NCI-H345 treated with DMSO at 0.1 percent for 48 hours (cell line): ENCODE measurements around the gene MBNL1.
"Not testable (repeated sequence)": the region's sequence is repeated elsewhere in the genome, so short reads cannot be mapped to it uniquely, and the experiment has no call there.

ENCODE experiments used
- DNase-seq: peaks from one replicate; lab custom pipeline; 2025; ENCODE audit not compliant: unreplicated experiment; lab: John Stamatoyannopoulos, UW

Gene MBNL1

GRCh38 chr3:152345233-152345632 is 76.5 kb downstream of the MBNL1 start:
- no peak for DNase-seq

DNA sequence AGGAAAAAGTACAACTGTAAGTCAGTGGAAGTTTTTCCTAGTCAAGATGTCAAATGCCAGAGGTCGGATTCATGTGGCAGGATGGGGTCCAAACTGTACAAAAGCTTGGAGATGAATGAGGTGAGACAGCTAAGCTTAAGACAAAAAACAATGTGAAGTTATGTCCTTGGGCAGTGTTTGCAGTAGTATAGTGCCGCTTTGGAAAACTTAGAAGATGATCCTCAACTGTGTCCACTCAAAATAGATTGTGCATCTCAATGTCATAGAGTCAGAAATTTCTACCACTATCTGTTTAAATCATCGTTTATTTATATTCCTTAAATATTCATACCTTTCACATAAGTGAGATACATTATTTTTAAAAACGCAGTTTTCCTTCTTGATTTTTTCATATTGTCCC is 77.3 kb downstream of the MBNL1 start:
- no peak for DNase-seq

- no peak for DNase-seq
Measured at GRCh38 chr3:152346740-152347139, 78.0 kb downstream of the MBNL1 start.

DNA sequence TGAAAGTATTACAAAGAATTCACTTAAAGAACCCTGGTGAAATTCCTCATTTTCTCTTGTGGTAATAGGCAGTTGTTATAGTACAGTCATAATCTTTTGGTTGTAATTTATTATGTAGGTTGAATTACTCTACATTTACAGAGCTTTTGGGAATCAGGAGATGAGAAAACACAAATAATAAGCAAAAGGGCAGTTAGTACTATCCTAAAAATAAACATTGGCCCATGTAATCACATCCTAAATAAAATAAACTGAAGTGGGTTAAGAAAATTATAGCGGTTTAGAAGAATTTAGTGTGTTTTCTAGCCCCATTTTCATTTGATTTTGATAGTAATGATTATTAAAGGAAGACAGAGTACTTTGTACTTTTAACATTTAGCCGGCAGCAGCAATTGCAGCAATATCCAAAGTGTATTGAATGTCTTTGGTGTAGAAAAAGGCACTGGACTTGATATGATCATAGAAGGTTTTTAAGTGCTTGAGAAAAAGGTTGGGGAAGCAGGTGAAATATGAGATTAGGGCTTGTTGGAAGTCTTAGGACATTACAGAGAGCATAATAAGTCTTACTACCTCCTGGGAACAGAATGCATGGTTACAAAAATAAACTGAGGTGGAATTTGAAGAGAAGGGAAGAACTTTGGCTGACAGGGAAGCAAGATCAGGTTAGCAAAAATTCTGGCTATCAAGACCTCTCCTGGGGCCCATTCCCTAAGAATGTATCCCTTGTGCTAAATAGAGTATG is 79.9 kb downstream of the MBNL1 start:
- no peak for DNase-seq

DNA sequence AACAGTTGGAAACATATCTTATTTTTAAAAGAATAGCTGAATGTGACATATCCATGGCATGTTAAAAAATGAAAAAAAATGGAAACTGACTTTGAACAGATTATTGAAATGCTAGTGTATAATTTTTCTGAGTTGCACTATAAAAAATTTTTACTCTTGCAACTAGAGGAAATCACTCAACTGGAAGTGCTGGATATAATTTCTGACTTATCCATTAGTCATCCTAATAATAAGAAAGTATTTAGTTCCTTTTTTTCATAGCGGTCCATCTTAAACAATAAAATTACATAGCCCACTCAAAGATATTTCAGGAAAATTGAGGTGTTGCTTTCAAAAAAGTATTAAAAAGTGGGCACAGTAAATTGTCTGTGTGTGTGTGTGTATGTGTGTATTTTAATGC is 80.7 kb downstream of the MBNL1 start:
- no peak for DNase-seq

GRCh38 chr3:152350139-152350538 is 81.4 kb downstream of the MBNL1 start:
- DNase-seq: no peak

- DNase-seq: no peak
Measured at GRCh38 chr3:152350776-152351175, 82.0 kb downstream of the MBNL1 start.

DNA sequence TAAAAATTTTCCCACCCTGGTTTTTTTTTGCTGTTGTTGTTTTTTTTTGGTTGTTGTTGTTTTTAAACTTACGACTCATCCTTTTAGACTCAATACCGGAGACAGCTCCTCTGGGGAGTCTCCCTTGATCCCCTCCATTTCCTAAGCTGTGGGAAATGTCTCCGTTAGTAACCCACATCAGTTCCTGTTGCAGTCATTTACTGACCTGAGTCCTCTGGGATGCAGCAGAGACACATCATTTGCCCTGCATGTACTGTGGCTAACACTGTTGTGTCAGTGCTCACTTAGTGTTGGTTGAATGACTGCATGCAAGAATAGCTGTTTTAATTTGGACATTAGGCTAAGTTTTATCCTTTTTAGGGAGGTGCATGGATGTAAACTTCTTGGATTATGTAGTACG is 83.8 kb downstream of the MBNL1 start:
- no peak for DNase-seq

- no peak for DNase-seq
Measured at GRCh38 chr3:152353578-152353977, 84.8 kb downstream of the MBNL1 start.

GRCh38 chr3:152355744-152356665 is 87.3 kb downstream of the MBNL1 start:
- DNase-seq: no peak

DNA sequence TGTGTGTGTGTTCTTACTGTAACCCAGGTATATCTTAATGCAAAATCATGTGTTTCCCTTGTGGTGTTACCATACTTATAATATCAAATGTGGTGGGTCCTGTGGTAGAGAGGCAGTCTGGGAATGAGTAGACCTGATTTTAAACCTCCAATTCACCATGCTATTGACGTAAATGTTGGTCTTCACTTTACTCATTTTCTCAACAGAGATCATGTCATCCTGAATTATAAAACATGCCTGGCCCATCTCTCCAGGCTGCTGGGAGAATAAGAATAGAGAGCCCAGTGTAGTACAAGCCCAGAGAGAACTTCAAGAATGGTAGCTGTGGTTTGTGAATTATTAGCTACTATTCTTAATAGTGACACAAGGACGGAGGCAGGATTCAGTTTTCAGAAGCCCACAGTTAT is 88.1 kb downstream of the MBNL1 start:
- DNase-seq: no peak

DNA sequence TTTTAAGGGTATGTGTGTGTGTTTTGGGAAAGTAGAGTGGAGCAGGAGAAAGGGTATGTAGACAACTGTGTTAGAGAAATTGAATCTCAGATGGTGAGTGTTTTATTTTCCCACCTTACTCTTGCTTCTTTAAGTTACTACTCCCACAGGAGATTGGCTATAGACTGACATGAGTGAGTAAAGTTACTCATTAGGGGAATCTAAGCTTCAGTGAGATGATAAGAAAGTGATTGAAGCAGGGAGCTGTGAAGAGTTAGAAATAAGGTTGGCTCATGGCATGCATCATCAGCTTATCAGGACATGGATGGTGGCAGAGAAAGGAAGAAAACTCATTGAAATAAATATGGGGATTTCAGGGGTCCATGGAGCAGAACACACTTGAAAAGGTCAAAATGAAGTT is 88.9 kb downstream of the MBNL1 start:
- DNase-seq: no peak

GRCh38 chr3:152359385-152360248 is 90.9 kb downstream of the MBNL1 start:
- DNase-seq: no peak

DNA sequence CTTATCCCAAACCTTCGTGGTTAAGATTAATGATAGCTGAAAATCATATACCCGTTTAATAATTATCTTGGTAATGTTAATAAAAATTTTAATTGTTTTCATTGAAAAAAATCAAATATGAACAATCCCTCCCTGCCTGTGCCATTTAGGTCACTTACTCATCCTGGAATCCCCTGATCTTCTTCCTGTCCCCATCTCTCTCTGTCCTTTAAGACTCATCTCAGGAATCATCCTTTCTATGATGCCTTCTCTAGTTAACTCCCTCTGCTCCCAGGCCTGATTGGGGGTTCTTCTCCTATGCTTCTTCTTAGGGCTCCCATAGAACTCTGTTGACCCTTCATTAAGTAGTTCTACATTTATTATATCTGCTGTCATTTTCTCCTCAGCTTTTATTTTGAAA is 91.6 kb downstream of the MBNL1 start:
- no peak for DNase-seq

GRCh38 chr3:152360966-152361365 is 92.2 kb downstream of the MBNL1 start:
- no peak for DNase-seq

GRCh38 chr3:152362086-152362485 is 93.4 kb downstream of the MBNL1 start:
- DNase-seq: no peak

- DNase-seq: no peak
Measured at GRCh38 chr3:152364237-152364636, 95.5 kb downstream of the MBNL1 start.

DNA sequence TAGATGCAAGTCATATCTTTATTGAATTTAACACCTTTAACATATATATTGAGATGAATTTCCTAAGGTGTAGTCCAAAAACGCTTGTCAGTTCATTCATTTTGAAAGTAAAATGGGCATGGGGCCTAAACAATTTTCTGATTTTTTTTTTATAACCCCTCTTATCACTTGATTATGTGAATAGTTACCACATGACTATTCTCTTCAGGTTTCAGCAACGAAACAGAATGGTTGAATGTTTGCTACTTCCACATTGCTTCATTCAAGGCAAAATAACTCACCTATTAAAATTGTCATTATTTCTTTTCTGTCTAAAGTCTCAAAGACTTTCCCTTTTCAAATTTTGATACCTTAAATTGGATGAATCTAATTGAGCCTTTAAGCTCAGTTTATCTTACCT is 96.4 kb downstream of the MBNL1 start:
- no peak for DNase-seq

DNA sequence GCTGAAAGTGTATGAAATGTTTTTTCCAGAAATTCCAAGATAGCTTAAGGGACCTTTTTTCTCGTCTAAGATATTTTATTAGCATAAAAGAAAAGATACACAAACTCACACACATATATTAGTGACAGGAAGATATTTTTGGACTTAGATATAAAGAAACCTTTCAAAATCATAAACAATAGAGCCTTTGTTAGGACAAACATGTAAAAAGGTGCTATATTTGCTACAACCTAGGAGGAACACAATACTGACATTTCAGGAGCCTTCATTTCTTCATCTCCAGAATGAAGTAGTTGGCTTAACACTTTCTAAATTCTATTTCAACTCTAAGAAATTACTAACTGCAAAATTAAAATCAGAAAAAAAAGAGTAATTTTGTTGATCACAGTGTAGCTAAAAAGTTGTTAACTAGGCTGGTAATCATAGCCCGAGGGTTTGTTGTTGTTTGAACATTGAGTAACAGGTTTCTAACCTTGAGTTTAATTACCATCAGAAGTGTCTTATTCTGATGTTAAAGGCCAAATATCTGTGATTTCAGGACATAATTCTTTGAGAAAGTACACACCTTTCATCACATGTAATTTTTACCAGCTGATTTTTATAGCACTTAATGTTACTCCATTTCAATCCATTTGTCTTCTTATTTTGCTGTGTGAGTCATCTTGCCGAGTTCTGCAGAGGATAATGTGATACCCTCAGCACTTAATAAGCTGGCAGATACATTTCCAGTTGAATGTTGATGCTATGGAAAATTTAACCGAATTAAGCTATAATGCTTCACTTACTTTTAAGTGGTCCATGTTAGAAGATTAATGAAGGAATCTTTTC is 97.3 kb downstream of the MBNL1 start:
- DNase-seq: no peak

DNA sequence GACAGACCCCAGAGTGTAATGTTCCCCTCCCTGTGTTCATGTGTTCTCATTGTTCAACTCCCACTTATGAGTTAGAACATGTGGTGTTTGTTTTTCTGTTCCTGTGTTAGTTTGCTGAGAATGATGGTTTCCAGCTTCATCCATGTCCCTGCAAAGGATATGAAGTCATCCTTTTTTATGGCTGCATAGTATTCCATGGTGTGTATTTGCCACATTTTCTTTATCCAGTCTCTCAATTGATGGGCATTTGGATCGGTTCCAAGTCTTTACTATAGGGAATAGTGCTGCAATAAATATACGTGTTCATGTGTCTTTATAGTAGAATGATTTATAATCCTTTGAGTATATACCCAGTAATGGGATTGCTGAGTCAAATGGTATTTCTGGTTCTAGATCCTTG is 98.5 kb downstream of the MBNL1 start:
- DNase-seq: not testable (repeated sequence)
